ENCODE data around the gene SLC34A2. TPM values are rescaled to one million over a fixed set of nuclear protein-coding genes. Genes with fewer than 3 reads are reported as not detected.

The SLC34A2 gene
- total RNA-seq, 6 experiments from 2014 or later: 0.39 to 0.98 (median 0.79) TPM

GRCh38 chr4:25702848-25703247, 47.2 kb downstream of the SLC34A2 start:
- Histone ChIP-seq H3K9me3 (no peaks in the 10 kb centered on the region), H3K27ac (no peak overlapping the region), H3K36me3 (no peaks in the 10 kb centered on the region), H3K27me3 (no peaks in the 10 kb centered on the region), H3K4me1 (no peaks in the 10 kb centered on the region), H3K4me3 (no peak overlapping the region)
- 63% methylated on average over 5 of the region's 5 CpGs for whole genome bisulfite sequencing (ENCODE audit: insufficient coverage, low coverage, low lambda C conversion rate, missing lambda C conversion rate)
- DNase-seq: no peak
- intact Hi-C loops (cut with DNase I): no loop called here
- no peak for ATAC-seq
- TF ChIP-seq POLR2A (IDR thresholded peaks at IDR 0.05): no peak
- TF ChIP-seq, protein P1, sequence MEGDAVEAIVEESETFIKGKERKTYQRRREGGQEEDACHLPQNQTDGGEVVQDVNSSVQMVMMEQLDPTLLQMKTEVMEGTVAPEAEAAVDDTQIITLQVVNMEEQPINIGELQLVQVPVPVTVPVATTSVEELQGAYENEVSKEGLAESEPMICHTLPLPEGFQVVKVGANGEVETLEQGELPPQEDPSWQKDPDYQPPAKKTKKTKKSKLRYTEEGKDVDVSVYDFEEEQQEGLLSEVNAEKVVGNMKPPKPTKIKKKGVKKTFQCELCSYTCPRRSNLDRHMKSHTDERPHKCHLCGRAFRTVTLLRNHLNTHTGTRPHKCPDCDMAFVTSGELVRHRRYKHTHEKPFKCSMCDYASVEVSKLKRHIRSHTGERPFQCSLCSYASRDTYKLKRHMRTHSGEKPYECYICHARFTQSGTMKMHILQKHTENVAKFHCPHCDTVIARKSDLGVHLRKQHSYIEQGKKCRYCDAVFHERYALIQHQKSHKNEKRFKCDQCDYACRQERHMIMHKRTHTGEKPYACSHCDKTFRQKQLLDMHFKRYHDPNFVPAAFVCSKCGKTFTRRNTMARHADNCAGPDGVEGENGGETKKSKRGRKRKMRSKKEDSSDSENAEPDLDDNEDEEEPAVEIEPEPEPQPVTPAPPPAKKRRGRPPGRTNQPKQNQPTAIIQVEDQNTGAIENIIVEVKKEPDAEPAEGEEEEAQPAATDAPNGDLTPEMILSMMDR (IDR thresholded peaks at IDR 0.05): no peak

GRCh38 chr4:25703731-25704388, 48.2 kb downstream of the SLC34A2 start:
- intact Hi-C loops (cut with DNase I): no loop called here
- ATAC-seq: no peak
- 67% methylated on average over 3 of the region's 3 CpGs for WGBS (ENCODE audit: insufficient coverage, low coverage, low lambda C conversion rate, missing lambda C conversion rate)

GRCh38 chr4:25704516-25704915, 48.9 kb downstream of the SLC34A2 start:
- no peaks in the 10 kb centered on the region for H3K4me1 ChIP-seq

More at GRCh38 chr4:25703731-25704388, 48.2 kb downstream of the SLC34A2 start:
- Histone ChIP-seq H3K27me3 (no peaks in the 10 kb centered on the region), H3K4me1 (no peaks in the 10 kb centered on the region), H3K9me3 (no peaks in the 10 kb centered on the region), H3K27ac (no peak overlapping the region), H3K36me3 (no peaks in the 10 kb centered on the region), H3K4me3 (no peak overlapping the region)
- no peak for DNase-seq
- TF ChIP-seq, protein P1 (IDR thresholded peaks at IDR 0.05): no peak
- TF ChIP-seq POLR2A (IDR thresholded peaks at IDR 0.05): no peak

GRCh38 chr4:25710637-25711036, 55.0 kb downstream of the SLC34A2 start:
- no peaks in the 10 kb centered on the region for H3K36me3 ChIP-seq
- ATAC-seq (no peak), DNase-seq (no peak)
- intact Hi-C loops (cut with DNase I): no loop called here
- no peaks in the 10 kb centered on the region for H3K9me3 ChIP-seq
- H3K27ac ChIP-seq: no peak overlapping the region
- whole genome bisulfite sequencing (ENCODE audit: insufficient coverage, low coverage, low lambda C conversion rate, missing lambda C conversion rate): 47% methylated on average over 3 of the region's 3 CpGs
- H3K4me3 ChIP-seq: no peak overlapping the region
- TF ChIP-seq POLR2A (IDR thresholded peaks at IDR 0.05): no peak
- TF ChIP-seq, protein P1 (IDR thresholded peaks at IDR 0.05): no peak
- H3K27me3 ChIP-seq: no peaks in the 10 kb centered on the region
- H3K4me1 ChIP-seq: no peaks in the 10 kb centered on the region

More at GRCh38 chr4:25704516-25704915, 48.9 kb downstream of the SLC34A2 start:
- H3K36me3 ChIP-seq: no peaks in the 10 kb centered on the region
- DNase-seq (no peak), ATAC-seq (no peak)
- no peak overlapping the region for H3K4me3 ChIP-seq
- 26% methylated on average over 2 of the region's 2 CpGs for WGBS (ENCODE audit: insufficient coverage, low coverage, low lambda C conversion rate, missing lambda C conversion rate)
- no peaks in the 10 kb centered on the region for H3K27me3 ChIP-seq
- intact Hi-C loops (cut with DNase I): no loop called here
- TF ChIP-seq POLR2A (IDR thresholded peaks at IDR 0.05): no peak
- TF ChIP-seq, protein P1 (IDR thresholded peaks at IDR 0.05): no peak
- no peak overlapping the region for H3K27ac ChIP-seq
- no peaks in the 10 kb centered on the region for H3K9me3 ChIP-seq
